GM21619 (cell line): ENCODE measurements around the gene APH1A.
"Not testable (repeated sequence)": the region's sequence is repeated elsewhere in the genome, so short reads cannot be mapped to it uniquely, and the experiment has no call there.

Source experiments
- ATAC-seq: cut with Tn5 transposase; IDR thresholded peaks from one replicate; pipeline ENCODE4 v1.9.1; 2021; ENCODE audit not compliant: unreplicated experiment

The APH1A gene

DNA sequence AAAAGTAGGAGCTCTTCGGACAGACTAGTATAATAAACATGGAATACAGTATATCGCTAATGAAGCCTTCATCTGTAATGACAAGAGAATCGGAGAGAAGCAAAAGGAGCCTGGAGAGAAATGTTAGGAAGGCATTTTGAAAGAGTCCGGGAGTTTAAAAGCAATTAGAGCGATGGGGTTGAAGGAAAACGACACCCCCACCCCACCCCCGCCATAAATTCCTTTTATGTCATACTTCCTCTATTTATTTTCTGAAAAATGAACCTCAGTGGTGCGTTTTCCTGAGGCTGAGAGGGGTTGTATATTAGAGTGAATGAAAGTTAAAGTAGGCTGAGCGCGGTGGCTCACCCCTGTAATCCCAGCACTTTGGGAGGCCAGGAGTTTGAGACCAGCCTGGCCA, 635 bp upstream of the APH1A start:
- ATAC-seq, result no peak

GRCh38 chr1:150268340-150268704, 494 bp downstream of the APH1A start:
- ATAC-seq, result no peak

- ATAC-seq, result no peak
Observed at GRCh38 chr1:150267896-150268295, 920 bp downstream of the APH1A start.

GRCh38 chr1:150263549-150263948, 5.3 kb downstream of the APH1A start:
- no peak for ATAC-seq

GRCh38 chr1:150262388-150263320, 6.2 kb downstream of the APH1A start:
- ATAC-seq, result no peak

GRCh38 chr1:150261367-150261766, 7.4 kb downstream of the APH1A start:
- no peak for ATAC-seq

DNA sequence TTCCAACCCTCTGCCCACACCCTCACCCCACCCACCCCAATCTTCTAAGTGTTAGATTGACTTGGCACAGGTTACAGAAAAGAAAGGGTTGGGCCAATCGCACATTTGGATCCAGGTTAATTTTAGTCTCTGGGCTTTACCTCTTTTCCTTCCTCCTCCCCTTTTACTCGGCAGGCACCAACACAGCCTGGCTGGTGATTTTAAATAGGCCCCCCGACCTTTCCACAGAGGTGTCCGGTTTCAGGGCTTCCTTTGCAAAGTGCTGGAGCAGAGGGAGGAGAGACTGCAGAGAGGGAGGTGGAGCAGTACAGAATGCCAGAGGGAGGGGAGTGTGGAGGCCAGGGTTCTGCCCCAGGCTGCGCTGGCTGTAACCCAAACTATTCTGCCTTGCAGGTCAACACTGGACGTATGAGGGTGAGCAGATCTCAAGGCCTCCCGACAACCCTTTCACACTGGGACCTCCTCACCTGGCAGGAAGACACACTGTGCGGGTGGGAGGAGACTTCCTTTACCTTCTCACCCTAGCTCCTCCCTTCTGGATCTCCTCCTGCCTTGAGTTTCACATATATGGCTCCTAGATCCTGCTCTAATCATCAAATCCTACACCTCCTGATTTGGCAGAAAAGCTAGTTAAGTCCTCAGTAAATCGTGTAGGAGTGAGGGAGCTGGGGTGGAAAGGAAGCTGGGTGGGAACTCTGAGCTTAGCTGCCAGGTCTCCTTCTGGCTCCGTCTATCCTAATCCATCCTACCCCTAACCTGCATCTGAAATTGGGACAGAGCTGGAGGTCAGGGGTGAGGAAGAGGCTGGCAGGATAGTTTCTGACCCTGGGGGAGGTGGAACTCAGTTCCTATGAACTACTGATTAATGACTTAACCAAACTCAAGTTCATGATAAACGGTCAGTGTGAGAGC, 8.8 kb downstream of the APH1A start:
- no peak for ATAC-seq

DNA sequence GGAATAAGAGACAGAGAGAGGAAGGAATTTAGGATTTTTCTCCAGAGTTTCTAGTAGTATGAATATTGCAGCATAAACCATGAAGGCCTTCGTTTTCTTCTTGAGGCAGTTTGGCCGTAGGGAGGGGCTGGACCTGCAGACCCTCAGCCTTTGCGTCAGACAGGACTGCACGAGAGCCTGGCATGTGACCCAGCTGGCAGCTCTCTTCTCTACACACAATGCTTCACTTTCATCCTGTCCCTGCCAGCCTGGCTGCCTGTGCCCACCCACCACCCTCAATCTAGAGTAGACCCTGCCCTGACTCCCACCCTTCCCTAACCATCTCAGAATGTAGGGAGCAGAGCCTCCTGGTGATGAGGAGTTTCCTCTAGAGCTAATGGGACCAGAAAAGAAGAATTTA, 9.6 kb downstream of the APH1A start:
- ATAC-seq, result no peak

DNA sequence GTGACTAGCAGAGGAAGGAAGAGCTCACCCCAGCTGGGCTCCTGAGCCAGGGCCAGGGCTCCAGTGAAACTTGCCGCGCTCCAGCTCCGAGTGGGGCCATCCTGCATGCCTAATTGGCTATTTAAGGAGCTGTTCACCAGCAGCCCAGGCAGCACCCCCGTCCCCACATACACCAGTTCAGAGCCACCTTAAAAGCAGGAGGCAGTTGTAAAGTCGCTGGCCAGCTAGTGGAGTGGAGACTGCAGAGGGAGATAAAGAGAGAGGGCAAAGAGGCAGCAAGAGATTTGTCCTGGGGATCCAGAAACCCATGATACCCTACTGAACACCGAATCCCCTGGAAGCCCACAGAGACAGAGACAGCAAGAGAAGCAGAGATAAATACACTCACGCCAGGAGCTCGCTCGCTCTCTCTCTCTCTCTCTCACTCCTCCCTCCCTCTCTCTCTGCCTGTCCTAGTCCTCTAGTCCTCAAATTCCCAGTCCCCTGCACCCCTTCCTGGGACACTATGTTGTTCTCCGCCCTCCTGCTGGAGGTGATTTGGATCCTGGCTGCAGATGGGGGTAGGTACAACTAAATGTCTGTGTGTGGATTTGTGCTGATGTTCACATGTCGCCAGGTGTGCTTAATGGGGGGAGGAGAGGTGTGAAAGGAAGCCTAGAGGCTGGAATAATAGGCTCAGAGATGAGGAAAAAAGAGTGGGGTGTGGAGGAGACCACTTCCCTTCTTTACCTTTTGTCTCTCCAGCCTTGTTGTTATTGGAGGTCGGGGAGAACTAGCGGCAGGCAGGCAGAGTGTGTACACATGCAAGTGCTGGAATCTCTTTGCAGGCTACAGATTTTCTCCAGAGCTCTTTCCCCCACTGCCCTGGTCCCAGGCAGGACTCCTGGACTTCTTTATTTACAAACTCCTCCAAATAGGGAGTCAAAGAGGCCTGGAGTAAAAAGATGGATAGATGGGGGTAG, 10.9 kb downstream of the APH1A start, which contains the start of gene CA14:
TSS of gene CA14 (plus strand) at position 151 of the 962 bp plus-strand sequence. CDS start at position 506, 355 bp downstream.
- ATAC-seq, result no peak

DNA sequence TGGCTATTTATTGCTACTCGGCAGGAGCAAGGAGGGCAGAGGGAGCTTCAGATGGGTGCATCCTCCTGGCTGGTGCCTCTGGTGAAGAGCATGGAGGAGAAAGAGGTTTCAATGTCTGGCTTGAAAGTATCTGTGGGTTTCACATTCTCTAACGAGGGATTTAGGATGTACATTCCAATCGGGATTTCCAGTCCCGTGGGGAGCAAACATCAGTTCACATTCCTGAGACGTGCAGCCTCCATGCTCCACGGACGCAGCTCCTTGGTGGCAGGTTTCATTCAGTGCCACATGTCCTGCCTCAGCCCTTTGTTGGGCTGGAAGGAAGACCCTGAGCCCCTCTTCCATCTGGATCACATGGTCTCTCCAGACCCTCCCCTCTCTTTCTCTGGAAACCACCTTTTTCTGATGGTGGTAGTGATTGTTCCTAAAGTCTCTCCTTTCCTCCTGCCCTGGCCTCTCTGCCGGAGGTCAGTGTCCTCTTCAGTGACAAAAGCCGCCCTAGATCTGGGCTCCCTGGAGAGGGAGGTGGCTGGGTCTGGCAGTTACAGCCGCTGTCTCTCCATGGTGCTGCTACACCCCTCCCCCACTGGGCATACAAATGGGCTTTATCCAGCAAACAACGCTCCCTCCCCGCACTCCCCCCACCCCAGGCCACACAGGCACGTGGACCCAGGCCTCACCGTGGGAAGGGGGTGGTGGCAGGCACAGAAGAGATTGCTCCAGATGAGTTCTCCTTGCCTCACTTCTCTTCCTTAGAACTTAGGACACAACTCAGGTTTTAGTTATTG, 12.1 kb downstream of the APH1A start:
- no peak for ATAC-seq

DNA sequence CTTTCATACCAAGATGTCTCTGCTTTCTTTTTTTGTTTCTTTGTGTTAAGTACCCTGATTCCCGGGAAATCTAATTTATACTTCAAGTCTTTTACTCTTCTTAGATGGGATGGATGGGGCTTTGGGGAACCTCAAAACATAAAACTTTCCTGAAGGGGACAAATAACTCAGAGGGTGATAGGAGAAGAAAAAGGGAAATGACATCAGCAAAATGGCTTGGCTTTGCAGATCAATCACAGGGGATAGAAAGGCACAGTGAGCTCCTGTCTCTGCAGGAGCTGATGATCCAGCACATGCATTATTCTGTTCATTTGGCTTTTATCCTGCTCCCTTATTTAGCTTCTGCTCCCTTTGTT, 12.6 kb downstream of the APH1A start:
- ATAC-seq, result no peak

GRCh38 chr1:150249936-150250335, 18.9 kb downstream of the APH1A start:
- no peak for ATAC-seq

GRCh38 chr1:150243003-150243402, 25.8 kb downstream of the APH1A start:
- no peak for ATAC-seq

DNA sequence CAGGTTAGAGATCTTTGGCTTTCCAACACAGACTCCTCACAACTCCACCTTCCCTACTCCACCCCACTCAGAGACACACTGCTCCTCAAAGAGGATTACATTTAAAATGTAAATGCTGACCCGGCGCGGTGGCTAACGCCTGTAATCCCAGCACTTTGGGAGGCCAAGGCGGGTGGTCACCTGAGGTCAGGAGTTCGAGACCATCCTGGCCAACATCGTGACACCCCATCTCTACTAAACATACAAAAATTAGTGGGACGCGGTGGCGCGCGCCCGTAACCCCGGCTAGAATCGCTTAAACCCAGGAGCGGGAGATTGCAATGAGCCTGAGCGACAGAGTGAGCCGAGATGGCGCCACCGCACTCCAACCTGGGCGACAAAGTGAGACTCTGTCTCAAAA, 31.1 kb downstream of the APH1A start:
- no peak for ATAC-seq

DNA sequence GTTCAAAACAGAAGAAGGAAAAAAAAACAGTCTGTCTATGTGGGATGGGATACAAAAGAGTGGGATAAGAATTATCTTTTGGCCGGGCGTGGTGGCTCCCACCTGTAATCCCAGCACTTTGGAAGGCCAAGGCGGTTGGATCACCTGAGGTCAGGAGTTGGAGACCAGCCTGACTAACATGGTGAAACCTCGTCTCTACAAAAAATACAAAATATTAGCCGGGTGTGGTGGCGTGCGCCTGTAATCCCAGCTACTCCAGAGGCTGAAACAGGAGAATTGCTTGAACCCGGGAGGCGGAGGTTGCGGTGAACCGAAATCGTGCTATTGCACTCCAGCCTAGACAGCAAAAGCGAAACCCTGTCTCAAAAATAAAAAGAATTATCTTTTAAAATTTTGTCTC, 31.6 kb downstream of the APH1A start:
- not testable (repeated sequence) for ATAC-seq

- ATAC-seq, result no peak
Observed at GRCh38 chr1:150236614-150237100, 32.2 kb downstream of the APH1A start.

DNA sequence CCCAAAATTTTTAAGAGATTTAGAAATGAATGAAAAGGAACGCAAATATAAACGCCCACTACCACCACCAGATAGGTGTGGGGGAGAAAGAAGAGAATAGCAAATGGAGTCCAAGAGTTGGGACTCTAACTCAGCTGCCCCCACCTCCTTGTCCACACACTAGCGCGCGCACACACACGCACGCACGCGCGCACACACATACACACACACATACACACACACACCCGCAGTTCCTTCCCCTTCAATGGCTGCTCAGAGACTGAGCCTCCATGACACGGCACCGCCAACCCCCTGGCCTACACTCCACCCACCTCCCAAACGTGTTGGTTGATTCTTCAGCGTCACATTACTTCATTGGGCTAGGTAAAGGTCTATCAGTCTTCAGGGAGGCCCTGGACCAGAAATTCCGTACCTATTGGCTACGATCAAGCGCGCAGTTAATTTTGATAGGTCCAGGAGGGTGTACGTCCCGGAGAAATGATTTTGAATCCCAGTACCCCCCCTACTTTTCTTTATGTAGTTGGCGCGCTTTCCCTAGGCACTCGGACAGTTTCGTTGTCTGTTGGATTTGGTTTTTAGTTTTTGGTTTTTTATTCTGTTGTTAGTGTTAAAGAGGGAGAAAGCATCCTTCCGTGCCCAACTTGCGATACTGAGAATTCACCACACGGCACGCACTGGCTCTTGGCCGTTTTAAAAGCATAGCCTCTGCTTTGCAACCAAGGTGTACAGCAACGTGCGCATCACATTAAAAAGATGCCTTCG, 32.8 kb downstream of the APH1A start, which contains the start of gene ANP32E:
TSS of gene ANP32E (minus strand) at position 261 of the 762 bp plus-strand sequence. CDS start 326 bp downstream, outside the sequence.
- peak; percentile 70 for ATAC-seq

GRCh38 chr1:150235294-150235851, 33.4 kb downstream of the APH1A start:
- no peak for ATAC-seq
